ENCODE measurements around the gene TRAPPC3. TPM values are rescaled to one million over a fixed set of nuclear protein-coding genes. Genes with fewer than 3 reads are reported as not detected.

Gene TRAPPC3
- total and polyA plus RNA-seq, 9 of the 15 experiments (the other 6 are each of a cell fraction or from before 2014, with no cell fraction given): 20.6 to 141 (median 112) TPM

DNA sequence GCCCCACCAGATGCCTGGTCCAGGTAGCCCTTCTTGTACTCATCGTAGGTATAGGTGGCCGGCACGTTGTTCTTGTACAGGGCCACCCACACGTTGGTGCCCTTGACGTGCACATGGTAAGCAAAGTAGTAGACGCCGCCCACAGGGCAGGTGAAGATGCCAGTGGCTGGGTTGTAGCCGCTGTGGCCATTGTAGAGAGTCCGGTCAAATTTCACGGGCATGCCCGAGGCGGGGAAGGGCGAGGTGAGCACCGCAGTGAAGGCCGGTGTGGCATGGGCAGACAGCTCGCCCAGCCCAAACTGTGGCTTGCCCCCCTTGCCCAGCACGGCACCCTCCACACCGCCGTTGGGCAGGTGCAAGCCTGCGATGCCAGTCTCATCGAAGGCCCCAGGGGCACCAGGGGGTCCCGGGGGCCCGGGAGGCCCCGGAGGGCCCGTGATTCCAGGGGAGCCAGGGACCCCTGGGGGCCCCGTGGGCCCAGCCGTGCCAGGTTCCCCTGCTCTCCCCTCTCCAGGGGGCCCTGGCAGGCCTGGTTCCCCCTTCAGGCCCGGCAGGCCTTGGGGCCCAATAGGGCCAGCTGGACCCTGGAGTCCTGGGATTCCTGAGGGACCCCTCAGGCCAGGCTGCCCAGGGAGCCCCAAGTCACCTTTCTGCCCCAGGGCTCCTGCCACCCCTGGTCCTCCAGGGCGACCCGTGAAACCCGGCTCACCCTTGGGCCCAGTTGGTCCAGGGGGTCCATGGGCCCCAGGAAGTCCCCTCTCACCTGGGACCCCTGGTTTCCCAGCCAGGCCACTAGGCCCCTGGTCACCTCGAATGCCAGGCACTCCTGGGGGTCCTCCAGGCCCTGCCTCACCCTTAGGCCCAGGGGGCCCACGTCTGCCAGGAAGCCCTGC, 51.3 kb downstream of the TRAPPC3 start (continued):
- TF ChIP-seq CUX1 (CRISPR knock-in tag; IDR thresholded peaks at IDR 0.05): no peak
- no peak for TF ChIP-seq ZNF282 (CRISPR knock-in tag; IDR thresholded peaks at IDR 0.05)
- no peak for TF ChIP-seq OTX1 (CRISPR knock-in tag; IDR thresholded peaks at IDR 0.05)

Data from K562 (cell line).